HG03159 (cell line): ENCODE results near the gene FKBP5.
"Not testable (repeated sequence)": the region's sequence is repeated elsewhere in the genome, so short reads cannot be mapped to it uniquely, and the experiment has no call there.

Experiments
- ATAC-seq: cut with Tn5 transposase; IDR thresholded peaks from one replicate; pipeline ENCODE4 v1.9.1; 2021; ENCODE audit warnings: mild to moderate bottlenecking, moderate library complexity; ENCODE audit not compliant: unreplicated experiment

Gene FKBP5

DNA sequence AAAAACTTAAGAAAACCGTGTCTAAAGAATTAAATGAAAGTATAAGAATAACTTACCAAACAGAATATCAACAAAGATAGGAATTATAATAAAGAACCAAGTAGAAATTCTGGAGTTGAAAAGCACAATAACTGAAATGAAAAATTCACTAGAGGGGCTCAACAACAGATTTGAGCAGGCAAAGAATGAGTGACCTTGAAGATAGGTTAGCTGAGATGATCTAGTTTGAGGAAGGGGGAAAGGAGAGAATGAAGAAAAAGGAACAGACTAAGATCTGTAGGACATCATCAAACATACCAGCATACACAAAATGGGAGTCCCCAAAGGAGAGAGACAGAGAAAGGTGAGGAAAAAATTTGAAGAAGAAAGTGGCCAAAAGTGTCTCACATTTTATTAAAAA, 138.3 kb downstream of the FKBP5 start:
- no peak for ATAC-seq

DNA sequence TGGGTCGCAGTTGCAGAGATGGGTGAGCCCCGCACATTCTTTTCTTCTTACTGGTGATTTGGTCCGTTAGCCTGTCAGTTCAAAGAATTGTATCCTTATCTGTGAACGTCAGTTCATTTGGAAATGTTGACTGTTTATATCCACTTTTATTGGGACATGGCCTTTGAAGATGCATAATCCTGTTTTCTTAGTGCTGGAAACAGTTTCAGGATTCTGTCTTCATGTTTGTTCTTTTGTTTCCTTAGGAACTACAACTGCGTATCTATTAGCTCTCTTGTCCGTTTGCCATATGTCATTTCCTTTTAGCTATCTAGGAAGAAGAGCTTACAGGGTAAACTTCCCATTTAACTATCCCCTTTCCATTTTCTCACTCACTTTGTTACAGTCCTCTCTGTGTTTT, 141.0 kb downstream of the FKBP5 start:
- no peak for ATAC-seq

DNA sequence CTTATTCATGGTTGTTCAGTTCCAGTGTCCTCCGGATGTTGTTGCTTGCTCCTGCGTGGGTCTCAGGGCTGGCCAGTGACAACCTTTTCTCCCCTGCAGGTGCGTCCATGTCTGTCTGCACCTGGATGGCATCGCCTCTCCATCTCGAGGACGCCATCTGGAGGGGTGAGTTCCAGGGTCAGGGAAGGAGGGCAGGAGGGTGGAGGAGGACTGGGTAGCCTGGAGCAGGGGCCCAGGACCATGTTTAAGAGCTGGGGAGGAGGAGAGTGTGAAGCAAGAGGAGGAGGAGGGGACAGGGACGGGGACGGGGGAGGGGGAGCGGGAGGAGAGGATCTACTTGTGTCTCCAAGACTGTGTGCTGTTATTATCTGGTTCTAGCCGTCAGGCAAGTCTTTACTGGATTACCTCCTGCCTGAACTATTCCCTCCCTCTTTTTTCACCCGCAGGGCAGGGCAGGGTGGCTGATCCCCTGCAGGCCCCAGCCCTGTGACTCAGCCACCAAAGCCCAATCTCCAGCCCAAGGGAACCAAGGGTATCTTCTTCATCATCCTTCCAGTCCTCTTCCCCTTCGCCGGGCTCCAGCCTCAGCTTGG, 143.8 kb downstream of the FKBP5 start:
- no peak for ATAC-seq

DNA sequence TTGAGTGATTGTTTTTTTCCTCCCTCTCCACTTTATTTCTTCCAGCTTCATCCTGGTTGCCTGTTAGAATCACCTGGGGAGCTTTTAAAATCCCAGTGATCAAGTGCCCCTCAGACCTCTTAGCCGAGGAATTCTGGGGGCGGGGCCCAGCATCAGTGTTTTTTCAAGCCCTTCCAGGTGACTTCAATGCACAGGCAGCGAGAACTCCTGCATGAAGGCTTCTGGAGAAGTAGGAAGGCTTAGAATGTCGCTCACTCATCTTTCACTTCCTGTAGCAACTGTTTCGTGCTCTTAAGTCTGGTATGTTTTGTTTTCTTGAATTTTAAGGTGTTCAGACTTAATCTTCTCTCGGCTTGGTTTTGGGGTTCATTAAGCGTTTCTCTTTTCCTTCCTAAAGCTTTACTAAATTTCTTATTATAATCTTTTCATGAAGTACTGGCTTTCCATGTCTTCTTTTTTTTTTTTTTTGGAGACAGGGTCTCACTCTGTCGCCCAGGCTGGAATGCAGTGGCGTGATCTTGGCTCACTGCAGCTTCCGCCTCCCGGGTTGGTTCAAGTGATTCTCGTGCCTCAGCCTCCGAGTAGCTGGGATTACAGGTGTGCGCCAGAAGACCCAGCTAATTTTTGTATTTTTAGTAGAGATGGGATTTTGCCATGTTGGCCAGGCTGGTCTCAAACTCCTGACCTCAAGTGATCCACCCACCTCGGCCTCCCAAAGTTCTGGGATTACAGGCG, 145.1 kb downstream of the FKBP5 start:
- ATAC-seq: no peak

DNA sequence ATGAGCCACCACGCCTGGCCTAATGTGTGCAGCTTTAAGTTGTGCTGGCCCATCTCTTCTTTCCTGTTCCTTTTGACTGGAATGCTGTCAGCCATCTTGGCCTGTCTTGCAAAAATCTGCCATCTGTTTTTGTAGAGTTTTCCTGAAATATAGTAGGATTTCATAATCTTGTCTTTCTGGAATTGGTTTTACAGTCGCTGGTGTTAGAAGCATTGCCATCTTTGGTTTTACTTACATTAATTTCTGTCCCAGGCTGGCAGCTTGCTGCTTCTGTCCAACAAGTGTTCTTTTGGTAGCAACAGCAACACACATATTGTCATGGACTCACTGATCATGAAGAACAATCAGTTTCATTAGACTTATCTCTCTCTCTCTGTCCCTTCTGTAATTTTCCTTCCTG, 146.9 kb downstream of the FKBP5 start:
- ATAC-seq: no peak

DNA sequence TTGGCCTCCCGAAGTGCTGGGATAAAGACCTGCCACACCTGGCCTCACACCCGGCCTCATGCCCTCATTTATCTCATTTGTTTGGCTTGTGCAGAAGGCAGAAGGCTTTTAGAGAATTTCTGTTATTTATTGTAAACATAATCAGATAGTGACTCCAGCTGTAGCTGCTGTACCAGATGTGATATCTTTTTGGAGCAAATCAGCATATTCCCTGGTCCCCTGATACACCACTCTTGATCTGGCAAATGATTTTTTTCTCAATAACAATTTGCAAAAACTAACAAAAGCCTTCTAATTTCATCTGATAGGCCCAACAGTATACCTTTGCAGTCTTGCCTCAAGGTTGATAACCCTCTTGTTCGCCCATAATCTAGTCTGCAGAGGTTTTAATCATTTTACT, 149.5 kb downstream of the FKBP5 start:
- ATAC-seq: no peak

DNA sequence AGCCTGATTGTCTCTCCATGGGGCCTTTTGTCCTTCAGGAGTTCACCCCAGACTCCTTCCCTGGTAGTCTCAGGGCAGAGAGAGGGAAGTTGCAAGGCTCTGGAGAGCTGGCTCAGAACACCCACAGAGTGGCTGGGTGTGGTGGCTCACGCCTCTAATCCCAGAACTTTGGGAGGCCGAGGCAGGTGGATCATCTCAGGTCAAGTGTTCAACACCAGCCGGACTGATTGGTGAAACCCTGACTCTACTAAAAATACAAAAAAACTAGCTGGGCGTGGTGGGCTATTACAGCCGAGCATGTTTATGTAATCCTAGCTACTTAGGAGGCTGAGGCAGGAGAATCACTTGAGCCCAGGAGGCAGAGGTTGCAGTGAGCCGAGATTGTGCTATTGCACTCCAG, 152.9 kb downstream of the FKBP5 start:
- not testable (repeated sequence) for ATAC-seq

DNA sequence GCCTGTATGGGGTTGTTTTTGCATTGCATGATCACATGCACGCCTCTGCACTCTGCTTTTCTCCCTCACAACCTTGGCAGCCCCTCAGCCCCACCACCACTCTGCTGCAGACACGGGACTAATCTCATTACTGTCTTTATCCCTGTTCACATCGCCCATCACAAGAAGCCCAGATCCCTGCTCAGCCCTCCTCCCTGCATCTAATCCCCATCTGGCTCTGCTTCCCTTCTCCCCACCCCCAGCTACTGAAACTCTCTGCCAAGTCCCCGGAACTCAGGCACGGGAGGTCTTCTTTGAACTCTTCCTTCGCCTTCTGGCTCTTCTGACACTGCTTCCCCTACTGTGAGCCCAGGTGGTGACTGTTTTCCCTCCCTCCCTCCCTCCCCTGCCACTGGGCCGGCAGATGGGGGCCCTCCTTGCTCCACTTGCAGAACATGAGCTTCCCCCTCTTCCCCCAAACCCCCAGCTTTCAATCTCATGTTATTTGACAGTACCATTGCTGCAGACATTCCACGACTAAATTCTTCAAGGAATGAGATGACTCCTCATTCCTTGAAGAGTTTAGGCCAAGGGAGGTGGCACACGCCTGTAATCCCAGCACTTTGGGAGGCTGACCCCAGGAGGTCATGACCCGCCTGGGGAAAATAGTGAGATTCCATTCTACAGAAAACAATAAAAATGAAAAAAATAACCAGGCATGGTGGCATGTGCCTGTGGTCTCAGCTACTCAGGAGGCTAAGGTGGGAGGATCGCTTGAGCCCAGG, 154.1 kb downstream of the FKBP5 start:
- no peak for ATAC-seq

DNA sequence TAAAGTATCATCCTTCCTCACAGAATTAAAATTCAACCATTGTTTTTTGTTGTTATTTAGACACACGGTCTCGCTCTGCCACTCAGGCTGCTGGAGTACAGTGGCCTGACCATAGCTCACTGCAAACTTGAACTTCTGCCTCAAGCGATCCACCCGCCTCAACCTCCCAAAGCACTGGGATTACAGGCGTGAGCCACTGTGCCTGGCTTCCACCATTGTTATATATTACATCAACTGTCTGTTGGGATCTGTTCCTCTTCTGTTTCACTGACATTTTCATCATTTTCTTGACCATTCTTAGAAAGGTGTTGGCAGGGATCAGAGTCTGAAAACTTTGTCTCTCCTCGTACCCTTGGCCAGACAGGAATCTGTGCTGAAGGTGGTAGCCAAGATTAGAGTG, 154.7 kb downstream of the FKBP5 start:
- ATAC-seq: no peak

DNA sequence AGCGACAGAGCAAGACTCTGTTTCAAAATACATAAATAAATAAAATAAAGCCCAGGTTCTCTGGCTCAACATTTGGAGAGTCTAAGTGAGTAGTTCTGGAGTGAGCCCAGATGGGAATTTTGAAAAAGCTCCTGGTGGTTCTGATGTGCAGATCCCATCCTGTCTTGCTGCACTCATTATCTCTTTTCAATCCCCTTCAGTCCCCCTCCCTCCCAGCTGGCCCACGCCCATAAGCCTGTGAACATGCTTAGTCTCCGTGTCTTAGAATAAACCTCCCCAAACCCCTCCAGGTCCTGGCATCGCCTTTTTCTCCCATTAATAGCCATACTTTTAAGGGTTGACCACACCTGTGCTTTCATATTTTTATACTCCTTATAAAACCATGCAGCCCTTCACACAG, 156.6 kb downstream of the FKBP5 start:
- no peak for ATAC-seq

DNA sequence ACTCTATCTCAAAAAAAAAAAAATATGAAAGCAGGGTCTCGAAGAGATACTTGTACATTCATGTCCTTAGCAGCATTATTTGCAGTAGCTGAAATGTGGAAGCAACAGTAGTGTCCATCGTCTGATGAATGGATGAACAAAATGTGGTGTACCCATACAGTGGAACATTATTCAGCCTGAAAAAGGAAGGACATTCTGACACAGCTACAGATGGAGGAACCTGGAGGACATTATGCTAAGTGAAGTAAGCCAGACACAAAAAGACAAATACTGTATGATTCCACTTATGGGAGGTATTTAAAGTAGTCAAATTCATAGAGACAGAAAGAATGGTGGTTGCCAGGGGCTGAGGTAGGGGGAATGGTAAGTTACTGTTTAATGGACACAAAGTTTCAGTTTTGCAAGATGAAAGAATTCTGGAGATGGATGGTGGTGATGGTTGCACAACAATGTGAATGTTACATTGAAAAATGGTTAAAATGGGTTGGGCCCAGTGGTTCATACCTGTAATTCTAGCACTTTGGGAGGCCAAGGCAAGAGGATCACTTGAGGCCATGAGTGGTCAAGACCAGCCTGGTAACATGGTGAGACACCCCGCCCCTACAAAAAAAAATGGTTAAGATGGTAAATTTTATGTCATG, 164.2 kb downstream of the FKBP5 start:
- ATAC-seq: no peak
